Ovary (tissue), 3 donors: ENCODE measurements around the gene SH3RF3.

Experiments
- POLR2A ChIP-seq: fragments of 450-650 bp; IDR thresholded peaks from one replicate; pipeline ENCODE4 v1.6.1; 2017; ENCODE audit warnings: antibody characterized with exemption, mild to moderate bottlenecking, moderate library complexity
- TF ChIP-seq, protein P1 (sequence below), 3 donors: fragments of 450-650 bp in 2 of 3; fragments of 200-600 bp in 1 of 3; IDR thresholded peaks; one replicate each; pipeline versions ENCODE4 v1.5.1 to v1.8.0; 2016 to 2022; ENCODE audit warnings: antibody characterized with exemption in 3 of 3, mild to moderate bottlenecking in 1 of 3
- donor health status: DM: no; HTN: no; CAD: no.

DNA sequence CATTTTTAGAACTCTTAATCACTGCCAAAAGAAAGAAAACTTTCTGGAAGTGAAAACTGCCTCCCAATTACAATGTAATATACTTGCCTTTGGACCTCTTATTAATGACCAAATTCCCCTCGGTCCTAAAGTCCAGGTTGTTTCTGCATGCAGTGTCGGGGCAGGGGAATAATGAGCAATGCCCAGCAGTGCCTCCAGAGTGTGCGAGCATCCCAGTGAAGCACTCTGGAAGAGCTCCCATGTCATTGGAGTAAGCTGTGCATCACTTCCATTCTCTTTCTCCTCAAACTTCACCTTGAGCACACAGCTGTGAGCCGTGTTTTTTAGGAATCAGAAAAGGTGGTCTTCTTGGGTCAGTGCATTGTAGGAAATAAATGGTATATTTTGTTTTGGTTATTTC lies 107.1 kb downstream of the SH3RF3 start:
- TF ChIP-seq, protein P1, sequence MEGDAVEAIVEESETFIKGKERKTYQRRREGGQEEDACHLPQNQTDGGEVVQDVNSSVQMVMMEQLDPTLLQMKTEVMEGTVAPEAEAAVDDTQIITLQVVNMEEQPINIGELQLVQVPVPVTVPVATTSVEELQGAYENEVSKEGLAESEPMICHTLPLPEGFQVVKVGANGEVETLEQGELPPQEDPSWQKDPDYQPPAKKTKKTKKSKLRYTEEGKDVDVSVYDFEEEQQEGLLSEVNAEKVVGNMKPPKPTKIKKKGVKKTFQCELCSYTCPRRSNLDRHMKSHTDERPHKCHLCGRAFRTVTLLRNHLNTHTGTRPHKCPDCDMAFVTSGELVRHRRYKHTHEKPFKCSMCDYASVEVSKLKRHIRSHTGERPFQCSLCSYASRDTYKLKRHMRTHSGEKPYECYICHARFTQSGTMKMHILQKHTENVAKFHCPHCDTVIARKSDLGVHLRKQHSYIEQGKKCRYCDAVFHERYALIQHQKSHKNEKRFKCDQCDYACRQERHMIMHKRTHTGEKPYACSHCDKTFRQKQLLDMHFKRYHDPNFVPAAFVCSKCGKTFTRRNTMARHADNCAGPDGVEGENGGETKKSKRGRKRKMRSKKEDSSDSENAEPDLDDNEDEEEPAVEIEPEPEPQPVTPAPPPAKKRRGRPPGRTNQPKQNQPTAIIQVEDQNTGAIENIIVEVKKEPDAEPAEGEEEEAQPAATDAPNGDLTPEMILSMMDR (IDR thresholded peaks at IDR 0.05): no peak
- TF ChIP-seq POLR2A: no peak
